Stimulated activated CD8-positive, alpha-beta memory T cell treated with anti-CD3 and anti-CD28 coated beads, Interleukin-15, amount 100 ng/mL, for 1 hour (primary cell): ENCODE data around the gene SPACDR.
"Not testable (repeated sequence)": the region's sequence is repeated elsewhere in the genome, so short reads cannot be mapped to it uniquely, and the experiment has no call there.

Experiments used
- DNase-seq: peaks from one replicate; pipeline ENCODE4 v3.0.0-alpha.2; 2020; ENCODE audit warnings: low read depth

The SPACDR gene

GRCh38 chr7:100465702-100466311 is 1.7 kb upstream of the SPACDR start:
- no peak for DNase-seq

GRCh38 chr7:100465299-100465698 is 1.2 kb upstream of the SPACDR start:
- DNase-seq, result no peak

- DNase-seq, result no peak
Measured at GRCh38 chr7:100464791-100465190, 731 bp upstream of the SPACDR start.

DNA sequence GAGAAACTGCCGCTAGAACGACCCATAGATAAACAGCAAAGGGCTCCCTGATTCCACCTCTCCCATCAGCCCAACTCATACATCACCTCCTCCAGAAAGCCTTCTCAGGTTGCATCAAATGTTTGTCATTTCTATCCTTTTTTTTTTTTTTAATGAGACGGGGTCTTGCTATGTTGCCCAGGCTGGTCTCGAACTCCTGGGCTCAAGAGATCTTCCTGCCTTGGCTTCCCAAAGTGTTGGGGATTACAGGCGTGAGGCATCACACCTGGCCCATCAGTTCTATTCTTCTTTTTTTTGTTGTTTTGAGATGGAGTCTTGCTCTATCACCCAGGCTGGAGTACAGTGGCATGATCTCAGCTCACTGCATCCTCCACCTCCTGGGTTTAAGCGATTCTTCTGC is 7.0 kb downstream of the SPACDR start:
- DNase-seq, result no peak

DNA sequence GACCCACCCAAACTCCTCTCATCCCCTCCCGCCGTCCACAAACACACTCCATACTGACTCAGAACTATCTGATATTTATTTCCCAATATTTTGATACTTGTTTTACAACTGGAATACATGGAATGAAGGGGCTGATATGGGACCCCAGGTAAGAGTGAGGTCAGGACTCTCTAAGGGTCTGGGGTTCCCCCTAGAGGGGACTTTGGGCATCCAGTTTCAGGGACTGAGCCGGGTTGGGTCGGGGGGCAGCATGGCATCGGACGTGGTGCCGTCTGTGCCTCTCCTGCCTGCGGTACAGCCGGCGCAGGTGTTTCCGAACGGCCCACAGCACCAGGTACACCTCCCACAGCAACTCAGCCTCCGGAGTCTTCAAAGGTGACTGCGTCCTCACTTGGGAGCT is 7.5 kb downstream of the SPACDR start:
- no peak for DNase-seq

DNA sequence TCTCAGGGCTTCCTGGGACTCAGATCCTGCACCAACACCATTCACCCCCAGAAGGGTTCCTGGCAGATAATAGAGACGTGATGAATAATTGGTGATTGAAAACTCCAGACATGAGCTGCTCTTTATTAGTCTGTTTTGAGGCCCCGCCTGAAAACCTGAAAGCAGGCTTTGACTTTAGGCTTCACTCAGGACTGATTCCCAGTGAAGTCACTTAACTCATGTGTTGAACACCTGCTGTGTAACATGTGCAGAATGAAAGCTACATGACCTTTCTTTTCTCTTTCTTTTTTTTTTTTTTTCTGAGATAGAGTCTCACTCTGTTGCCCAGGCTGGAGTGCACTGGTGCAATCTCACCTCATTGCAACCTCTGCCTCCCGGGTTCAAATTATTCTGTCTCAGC is 8.9 kb downstream of the SPACDR start:
- DNase-seq, result no peak

GRCh38 chr7:100453854-100454253 is 10.2 kb downstream of the SPACDR start:
- DNase-seq, result not testable (repeated sequence)

DNA sequence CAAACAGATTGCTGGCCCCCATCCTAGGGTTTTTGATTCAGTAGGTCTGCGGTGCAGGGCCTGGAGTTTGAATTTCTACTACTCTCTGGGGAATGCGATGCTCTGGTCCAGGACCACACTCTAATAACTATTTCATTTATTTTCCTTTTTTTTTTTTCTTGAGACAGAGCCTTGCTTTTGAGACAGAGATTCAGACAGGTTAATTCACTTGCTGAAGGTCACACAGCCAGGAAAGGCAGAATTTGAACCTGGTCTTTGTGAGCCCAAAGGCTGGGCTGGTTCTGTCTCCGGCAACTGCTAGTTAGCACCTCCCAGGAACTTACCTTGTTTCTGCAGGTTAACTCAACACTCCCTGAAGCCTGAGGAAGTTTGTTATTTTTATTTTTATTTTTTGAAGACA is 11.5 kb downstream of the SPACDR start:
- no peak for DNase-seq

GRCh38 chr7:100449190-100449795 is 14.8 kb downstream of the SPACDR start:
- DNase-seq, result no peak

DNA sequence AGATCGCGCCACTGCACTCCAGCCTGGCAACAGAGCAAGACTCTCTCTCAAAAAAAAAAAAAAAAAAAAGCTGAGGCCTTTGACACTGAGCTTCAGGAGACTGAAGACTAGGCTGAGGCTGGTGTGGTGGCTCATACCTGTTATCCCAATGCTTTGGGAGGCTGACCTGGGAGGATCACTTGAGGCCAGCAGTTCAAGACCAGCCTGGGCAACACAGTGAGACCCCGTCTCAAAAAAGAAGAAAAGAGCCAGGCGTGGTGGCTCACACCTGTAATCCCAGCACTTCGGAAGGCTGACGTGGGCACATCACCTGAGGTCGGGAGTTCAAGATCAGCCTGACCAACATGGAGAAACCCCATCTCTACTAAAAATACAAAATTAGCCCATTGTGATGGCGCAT is 16.7 kb downstream of the SPACDR start:
- not testable (repeated sequence) for DNase-seq

GRCh38 chr7:100446040-100446439 is 18.0 kb downstream of the SPACDR start:
- no peak for DNase-seq

- no peak for DNase-seq
Measured at GRCh38 chr7:100444311-100445278, 19.5 kb downstream of the SPACDR start.

DNA sequence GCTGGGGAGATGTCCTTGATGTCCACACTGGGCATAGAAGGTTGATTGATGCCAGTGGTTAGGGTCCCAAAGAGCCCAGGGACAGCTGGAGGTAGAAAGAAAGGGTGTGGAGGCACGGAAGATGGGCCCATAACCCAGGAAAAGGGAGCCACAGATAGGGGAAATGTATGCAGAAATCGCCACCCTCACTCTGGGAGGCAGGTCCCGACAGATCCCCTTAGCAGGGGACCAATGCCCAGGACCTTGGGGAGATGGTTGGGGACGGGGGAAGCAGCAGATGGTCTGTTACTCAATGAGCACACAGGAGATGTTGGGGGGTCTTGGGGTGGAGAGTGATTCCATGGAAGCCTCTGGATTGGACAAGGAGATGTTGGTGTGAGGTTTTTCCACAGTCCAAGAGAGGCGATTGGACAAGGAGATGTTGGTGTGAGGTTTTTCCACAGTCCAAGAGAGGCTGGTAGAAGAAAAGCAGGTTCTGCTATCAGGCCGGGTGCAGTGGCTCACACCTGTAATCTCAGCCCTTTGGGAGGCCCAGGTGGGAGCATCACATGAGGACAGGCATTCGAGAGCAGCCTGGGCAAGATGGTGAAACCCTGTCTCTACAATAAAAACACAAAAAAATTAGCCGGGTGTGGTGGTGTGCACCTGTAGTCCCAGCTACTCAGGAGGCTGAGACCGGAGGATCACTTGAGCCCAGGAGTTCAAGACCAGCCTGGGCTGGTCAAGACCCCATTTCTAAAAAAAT is 20.8 kb downstream of the SPACDR start:
- no peak for DNase-seq

- DNase-seq, result no peak
Measured at GRCh38 chr7:100441641-100442535, 22.2 kb downstream of the SPACDR start.

- DNase-seq, result not testable (repeated sequence)
Measured at GRCh38 chr7:100439244-100439643, 24.8 kb downstream of the SPACDR start.

GRCh38 chr7:100438731-100439130 is 25.3 kb downstream of the SPACDR start:
- not testable (repeated sequence) for DNase-seq

DNA sequence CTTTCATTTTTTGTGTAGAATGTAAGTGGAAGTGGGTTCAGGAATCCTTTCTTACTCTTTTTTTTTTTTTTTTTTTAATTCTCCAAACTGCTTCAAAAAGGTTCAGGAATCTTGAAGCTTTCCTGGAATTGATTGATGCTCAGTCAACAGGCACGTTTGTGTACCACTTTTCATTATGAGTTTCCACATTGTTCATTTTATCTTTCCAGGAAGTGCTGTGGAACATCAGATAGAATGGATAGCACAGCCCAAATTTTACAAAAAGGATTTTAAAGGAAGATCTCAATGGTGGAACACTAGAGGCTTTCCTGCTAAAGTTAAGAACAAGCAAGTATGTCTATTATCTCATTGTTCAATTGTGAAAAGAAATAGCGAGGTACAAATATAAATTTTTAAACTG is 25.9 kb downstream of the SPACDR start:
- no peak for DNase-seq

DNA sequence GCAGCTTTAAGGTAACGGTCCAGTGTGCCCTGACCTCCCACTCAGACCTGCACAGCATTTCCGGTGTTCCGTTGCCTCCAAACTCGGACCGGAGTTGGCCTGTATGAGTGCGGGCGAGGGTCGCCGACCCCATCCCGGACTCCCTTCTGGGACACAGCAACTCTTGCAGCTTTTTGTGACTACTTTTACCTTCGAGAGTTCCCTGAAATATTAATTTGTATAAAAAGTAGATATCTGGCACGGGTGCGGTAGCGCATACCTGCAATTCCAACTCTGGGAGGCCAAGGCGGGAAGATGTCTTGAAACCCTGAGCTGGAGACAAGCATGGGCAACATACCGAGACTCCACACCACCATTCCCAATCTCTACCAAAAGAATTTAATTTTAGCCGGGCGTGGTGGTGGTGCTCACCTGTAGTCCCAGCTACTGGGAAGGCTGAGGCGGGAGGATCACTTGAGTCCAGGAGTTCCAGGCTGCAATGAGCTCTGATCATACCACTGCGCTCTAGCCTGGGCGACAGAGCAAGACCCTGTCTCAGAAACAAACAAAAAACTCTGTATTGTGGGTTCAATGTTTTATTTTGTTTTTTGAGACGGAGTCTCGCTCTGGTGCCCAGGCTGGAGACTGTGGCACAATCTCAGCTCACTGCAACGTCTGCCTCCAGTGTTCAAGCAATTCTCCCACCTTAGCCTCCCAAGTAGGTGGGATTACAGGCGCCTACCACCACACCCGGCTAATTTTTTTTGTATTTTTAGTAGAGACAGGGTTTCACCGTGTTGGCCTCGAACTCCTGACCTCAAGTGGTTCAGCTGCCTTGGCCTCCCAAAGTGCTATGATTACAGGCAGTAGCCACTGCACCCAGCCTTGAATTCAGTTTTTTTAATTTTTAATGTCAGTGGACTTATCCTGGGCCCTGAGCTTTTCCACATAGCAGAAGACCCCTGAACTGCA is 26.6 kb downstream of the SPACDR start:
- DNase-seq, result no peak

GRCh38 chr7:100435401-100436304 is 28.4 kb downstream of the SPACDR start:
- DNase-seq, result no peak
